Measurements from ENCODE around the gene APLN. TPM values are rescaled to one million over a fixed set of nuclear protein-coding genes. Genes with fewer than 3 reads are reported as not detected.
A peak's percentile ranks its signal among the peaks of the same experiment; 100 is the strongest.

The APLN gene
- total RNA-seq, 1 donor: not detected

- Histone ChIP-seq H3K9me3 (ENCODE audit: low read depth, low read length) (no peaks in the 10 kb centered on the region), H3K27me3 (ENCODE audit: insufficient read depth, low read length) (no peaks in the 10 kb centered on the region), H3K4me3 (ENCODE audit: low read length) (no peak overlapping the region), H3K4me1 (ENCODE audit: insufficient read depth, low read length) (peaks cover 10% of the 10 kb centered on the region)
Measured at GRCh38 chrX:129682979-129683378, 28.2 kb upstream of the APLN start.

DNA sequence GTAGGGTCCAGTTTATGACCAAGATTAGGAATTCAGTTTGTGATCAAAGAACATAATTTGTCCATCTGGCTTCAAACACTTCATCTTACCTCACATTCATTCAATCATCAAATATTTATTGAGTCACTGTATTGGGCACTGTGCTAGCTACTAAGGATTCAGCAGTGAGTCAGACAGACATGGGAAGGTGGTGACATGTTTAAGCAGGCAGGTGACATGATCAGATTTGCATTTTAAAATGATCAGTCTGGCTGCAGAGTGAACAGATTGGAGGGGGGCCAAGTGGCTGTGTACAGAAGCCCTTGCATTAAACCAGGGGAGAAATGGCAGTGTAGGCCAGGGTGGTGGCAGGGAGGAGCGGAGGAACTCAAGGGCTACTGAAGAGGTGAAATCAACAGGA lies 25.1 kb upstream of the APLN start:
- Histone ChIP-seq H3K9me3 (ENCODE audit: low read depth, low read length) (no peaks in the 10 kb centered on the region), H3K4me1 (ENCODE audit: insufficient read depth, low read length) (peaks cover 18% of the 10 kb centered on the region), H3K4me3 (ENCODE audit: low read length) (no peak overlapping the region), H3K27me3 (ENCODE audit: insufficient read depth, low read length) (no peaks in the 10 kb centered on the region)

DNA sequence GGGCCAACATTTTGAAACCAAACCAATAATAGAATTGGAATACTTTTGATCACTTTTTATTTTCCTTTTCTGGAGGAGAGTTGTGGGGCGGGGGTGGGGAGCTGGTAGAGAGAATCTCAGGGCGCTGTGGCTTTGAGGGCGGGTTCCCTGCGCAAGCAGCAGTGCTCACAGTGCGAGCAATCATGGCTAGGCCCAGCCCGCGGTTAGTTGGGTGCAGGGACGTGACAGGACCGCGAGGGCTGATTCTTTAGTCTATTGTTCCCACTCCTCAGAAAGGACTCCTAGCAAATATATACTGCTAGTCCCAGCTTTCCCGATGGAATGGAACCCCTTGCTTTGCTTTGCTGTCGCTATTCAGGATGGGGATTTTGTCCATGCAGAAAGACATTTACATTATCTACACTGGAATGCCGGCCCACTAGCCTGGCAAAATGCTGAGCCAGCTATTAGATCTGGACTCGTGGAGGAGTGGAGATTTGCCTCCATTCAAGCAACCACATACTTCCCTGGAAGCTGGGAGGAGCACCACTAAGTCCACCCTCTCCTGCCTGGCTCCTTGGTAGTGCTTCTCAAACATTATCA lies 23.9 kb upstream of the APLN start:
- Histone ChIP-seq H3K4me1 (ENCODE audit: insufficient read depth, low read length) (peaks cover 18% of the 10 kb centered on the region), H3K9me3 (ENCODE audit: low read depth, low read length) (no peaks in the 10 kb centered on the region), H3K4me3 (ENCODE audit: low read length) (peak overlapping the region; percentile 36), H3K27me3 (ENCODE audit: insufficient read depth, low read length) (no peaks in the 10 kb centered on the region)

- Histone ChIP-seq H3K27me3 (ENCODE audit: insufficient read depth, low read length) (no peaks in the 10 kb centered on the region), H3K4me1 (ENCODE audit: insufficient read depth, low read length) (no peaks in the 10 kb centered on the region), H3K9me3 (ENCODE audit: low read depth, low read length) (no peaks in the 10 kb centered on the region), H3K4me3 (ENCODE audit: low read length) (no peak overlapping the region)
Measured at GRCh38 chrX:129667412-129667811, 12.7 kb upstream of the APLN start.

GRCh38 chrX:129665916-129666644 lies 11.3 kb upstream of the APLN start:
- H3K4me3 ChIP-seq (ENCODE audit: low read length): no peak overlapping the region
- H3K27me3 ChIP-seq (ENCODE audit: insufficient read depth, low read length): no peaks in the 10 kb centered on the region
- no peaks in the 10 kb centered on the region for H3K4me1 ChIP-seq (ENCODE audit: insufficient read depth, low read length)
- H3K9me3 ChIP-seq (ENCODE audit: low read depth, low read length): no peaks in the 10 kb centered on the region

GRCh38 chrX:129663171-129663570 lies 8.4 kb upstream of the APLN start:
- no peaks in the 10 kb centered on the region for H3K9me3 ChIP-seq (ENCODE audit: low read depth, low read length)
- H3K4me1 ChIP-seq (ENCODE audit: insufficient read depth, low read length): no peaks in the 10 kb centered on the region
- no peak overlapping the region for H3K4me3 ChIP-seq (ENCODE audit: low read length)
- H3K27me3 ChIP-seq (ENCODE audit: insufficient read depth, low read length): no peaks in the 10 kb centered on the region

GRCh38 chrX:129661369-129661768 lies 6.6 kb upstream of the APLN start:
- H3K4me1 ChIP-seq (ENCODE audit: insufficient read depth, low read length): no peaks in the 10 kb centered on the region
- no peaks in the 10 kb centered on the region for H3K27me3 ChIP-seq (ENCODE audit: insufficient read depth, low read length)
- no peak overlapping the region for H3K4me3 ChIP-seq (ENCODE audit: low read length)
- H3K9me3 ChIP-seq (ENCODE audit: low read depth, low read length): no peaks in the 10 kb centered on the region

DNA sequence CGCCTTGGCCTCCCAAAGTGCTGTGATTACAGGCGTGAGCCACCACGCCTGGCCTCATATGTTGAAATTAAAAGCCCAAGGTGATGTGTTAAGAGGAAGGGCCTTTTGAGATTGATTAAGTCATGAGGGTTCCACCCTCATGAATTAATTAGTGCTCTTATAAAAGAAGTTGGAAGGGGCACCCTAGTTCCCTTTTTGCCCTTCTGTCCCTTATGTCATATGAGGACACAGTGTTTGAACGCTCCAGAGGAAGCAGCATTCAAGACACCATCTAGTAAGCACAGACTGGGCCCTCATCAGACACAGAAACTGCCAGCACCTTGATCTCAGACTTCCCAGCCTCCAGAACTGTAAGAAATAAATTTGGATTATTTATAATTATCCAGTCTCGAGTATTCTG lies 5.1 kb upstream of the APLN start:
- Histone ChIP-seq H3K4me3 (ENCODE audit: low read length) (no peak overlapping the region), H3K9me3 (ENCODE audit: low read depth, low read length) (no peaks in the 10 kb centered on the region), H3K4me1 (ENCODE audit: insufficient read depth, low read length) (peaks cover 8% of the 10 kb centered on the region), H3K27me3 (ENCODE audit: insufficient read depth, low read length) (peaks cover 2% of the 10 kb centered on the region)

- Histone ChIP-seq H3K27me3 (ENCODE audit: insufficient read depth, low read length) (peaks cover 2% of the 10 kb centered on the region), H3K4me1 (ENCODE audit: insufficient read depth, low read length) (peaks cover 11% of the 10 kb centered on the region), H3K4me3 (ENCODE audit: low read length) (no peak overlapping the region), H3K9me3 (ENCODE audit: low read depth, low read length) (no peaks in the 10 kb centered on the region)
Measured at GRCh38 chrX:129659141-129659540, 4.4 kb upstream of the APLN start.

DNA sequence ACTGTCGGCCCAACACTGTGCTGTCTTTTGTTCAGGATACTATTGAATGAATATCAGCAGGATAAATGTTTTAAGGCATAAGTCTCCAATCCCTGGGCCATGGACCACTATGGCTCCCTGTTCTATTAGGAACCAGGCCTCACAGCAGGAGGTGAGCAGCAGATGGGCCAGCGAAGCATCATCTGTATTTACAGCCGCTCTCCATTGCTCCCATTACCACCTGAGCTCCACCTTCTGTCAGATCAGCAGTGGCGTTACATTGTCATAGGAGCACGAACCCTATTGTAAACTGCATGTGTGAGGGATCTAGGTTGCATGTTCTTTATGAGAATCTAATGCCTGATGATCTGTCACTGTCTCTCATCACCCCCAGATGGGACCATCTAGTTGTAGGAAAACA lies 3.7 kb upstream of the APLN start:
- H3K4me1 ChIP-seq (ENCODE audit: insufficient read depth, low read length): peaks cover 16% of the 10 kb centered on the region
- no peaks in the 10 kb centered on the region for H3K9me3 ChIP-seq (ENCODE audit: low read depth, low read length)

DNA sequence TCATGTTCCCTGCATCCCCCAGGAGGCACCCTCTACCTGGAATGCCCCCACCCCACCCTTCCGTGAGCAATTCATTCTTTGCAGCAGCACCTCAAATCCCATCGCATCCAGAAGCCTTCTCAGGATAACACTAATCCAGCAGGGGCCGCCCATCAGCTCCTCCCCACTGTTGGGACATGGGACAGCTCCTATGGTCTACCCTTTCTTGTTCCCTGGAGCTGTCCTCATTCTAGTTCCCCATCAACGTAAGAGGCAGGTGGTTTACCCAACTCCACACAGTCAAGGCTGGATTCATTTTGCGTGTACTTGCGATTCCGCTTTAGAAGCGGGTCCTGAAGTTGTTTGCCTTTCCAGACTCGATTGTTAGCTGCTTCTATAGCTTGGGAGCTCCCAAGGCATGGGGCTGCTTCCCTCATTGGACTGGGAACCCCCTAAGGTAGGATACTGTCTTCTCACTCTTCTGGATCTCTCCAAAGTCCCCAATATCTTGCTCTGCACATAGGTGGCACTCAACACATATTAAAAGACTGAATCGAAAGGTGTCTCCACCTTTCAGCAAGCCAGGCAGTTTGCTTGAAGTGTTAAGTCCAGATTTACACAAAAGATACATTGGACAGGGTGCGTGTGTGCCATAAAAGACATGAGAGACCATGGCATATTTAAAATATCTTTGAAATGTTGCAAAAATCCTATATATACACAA lies 942 bp upstream of the APLN start:
- Histone ChIP-seq H3K27me3 (ENCODE audit: insufficient read depth, low read length) (peaks cover 6% of the 10 kb centered on the region), H3K4me3 (ENCODE audit: low read length) (no peak overlapping the region), H3K4me1 (ENCODE audit: insufficient read depth, low read length) (peaks cover 16% of the 10 kb centered on the region)

More for the DNA sequence above, 3.7 kb upstream of the APLN start:
- Histone ChIP-seq H3K4me3 (ENCODE audit: low read length) (no peak overlapping the region), H3K27me3 (ENCODE audit: insufficient read depth, low read length) (peaks cover 2% of the 10 kb centered on the region)

GRCh38 chrX:129653971-129654651 lies 645 bp downstream of the APLN start:
- H3K9me3 ChIP-seq (ENCODE audit: low read depth, low read length): no peaks in the 10 kb centered on the region
- H3K4me1 ChIP-seq (ENCODE audit: insufficient read depth, low read length): peaks cover 16% of the 10 kb centered on the region
- H3K27me3 ChIP-seq (ENCODE audit: insufficient read depth, low read length): peaks cover 6% of the 10 kb centered on the region
- peak overlapping the region; percentile 8 for H3K4me3 ChIP-seq (ENCODE audit: low read length)

More for the DNA sequence above, 942 bp upstream of the APLN start:
- H3K9me3 ChIP-seq (ENCODE audit: low read depth, low read length): no peaks in the 10 kb centered on the region

- Histone ChIP-seq H3K27me3 (ENCODE audit: insufficient read depth, low read length) (peaks cover 6% of the 10 kb centered on the region), H3K9me3 (ENCODE audit: low read depth, low read length) (no peaks in the 10 kb centered on the region), H3K4me3 (ENCODE audit: low read length) (no peak overlapping the region), H3K4me1 (ENCODE audit: insufficient read depth, low read length) (peaks cover 16% of the 10 kb centered on the region)
Measured at GRCh38 chrX:129653181-129653970, 1.4 kb downstream of the APLN start.

- Histone ChIP-seq H3K9me3 (ENCODE audit: low read depth, low read length) (no peaks in the 10 kb centered on the region), H3K4me1 (ENCODE audit: insufficient read depth, low read length) (peaks cover 16% of the 10 kb centered on the region), H3K4me3 (ENCODE audit: low read length) (no peak overlapping the region), H3K27me3 (ENCODE audit: insufficient read depth, low read length) (peaks cover 6% of the 10 kb centered on the region)
Measured at GRCh38 chrX:129652565-129653169, 2.1 kb downstream of the APLN start.

All from mononuclear cell (primary cell).